Left renal pelvis (tissue), 4 donors: ENCODE results near the gene CYP4F12. TPM values are rescaled to one million over a fixed set of nuclear protein-coding genes. Genes with fewer than 3 reads are reported as not detected.

Source experiments
- DNase-seq, 4 donors: peaks; one replicate each; pipeline ENCODE4 v3.0.0-alpha.2; 2013; ENCODE audit warnings: low read depth in 4 of 4, low spot score in 3 of 4
- polyA plus RNA-seq, 4 donors: library from polyadenylated mRNA; unstranded; fragments of 120-200 nt; gene quantifications; one replicate each; pipeline ENCODE4 v1.2.1, GENCODE V29; 2013; ENCODE audit not compliant: insufficient read length in 4 of 4

CYP4F12 gene
- polyA plus RNA-seq, 4 donors, result 0.57 to 10.1 (median 1.7) TPM

- no peak for DNase-seq
These were observed 23.8 kb downstream of the CYP4F12 start for GRCh38 chr19:15696654-15697194.

- no peak for DNase-seq
These were observed 29.1 kb downstream of the CYP4F12 start for GRCh38 chr19:15701757-15702533.

GRCh38 chr19:15702534-15702930 lies 29.6 kb downstream of the CYP4F12 start:
- peak in 2 of 4 donors; percentile 8 to 14 for DNase-seq

GRCh38 chr19:15714638-15715037 lies 41.8 kb downstream of the CYP4F12 start:
- no peak for DNase-seq

- DNase-seq, result no peak
These were observed 42.8 kb downstream of the CYP4F12 start for GRCh38 chr19:15715642-15716041.

GRCh38 chr19:15717809-15718208 lies 44.9 kb downstream of the CYP4F12 start:
- DNase-seq, result no peak

GRCh38 chr19:15721268-15721667 lies 48.4 kb downstream of the CYP4F12 start:
- no peak for DNase-seq

GRCh38 chr19:15722956-15723355 lies 50.1 kb downstream of the CYP4F12 start:
- no peak for DNase-seq

GRCh38 chr19:15727724-15728123 lies 54.8 kb downstream of the CYP4F12 start, which contains the start of gene OR10H2:
Gene OR10H2, plus strand, starts transcription at chr19:15728024. Its CDS starts 20 bp downstream, at chr19:15728044.
- no peak for DNase-seq

- DNase-seq, result no peak
These were observed 57.7 kb downstream of the CYP4F12 start for GRCh38 chr19:15730538-15730937.

- DNase-seq, result no peak
These were observed 59.5 kb downstream of the CYP4F12 start for GRCh38 chr19:15732388-15732787.

- no peak for DNase-seq
These were observed 61.0 kb downstream of the CYP4F12 start for GRCh38 chr19:15733895-15734294.

GRCh38 chr19:15737722-15738121 lies 64.8 kb downstream of the CYP4F12 start, which contains the start of gene OR10H3:
Gene OR10H3, plus strand, starts transcription at chr19:15737985. Its CDS starts 3,408 bp downstream, at chr19:15741393.
- no peak for DNase-seq

GRCh38 chr19:15740785-15741184 lies 67.9 kb downstream of the CYP4F12 start:
- DNase-seq, result no peak

Other genes starting within 250 kb of the CYP4F12 start
- gene WIZ, start 223.1 kb upstream of the CYP4F12 start, polyA plus RNA-seq, result 10 to 100 TPM; 28.0 to 41.5 (median 29.9) TPM
- 1 to 10 TPM in 3 of 4 donors, under 1 TPM in 1; 0.64 to 2.0 (median 1.2) TPM for gene RASAL3, start 208.5 kb upstream of the CYP4F12 start, polyA plus RNA-seq
- under 1 TPM in 1 of 4 donors, not detected in 3; 0.10 TPM for gene PGLYRP2, start 193.6 kb upstream of the CYP4F12 start, polyA plus RNA-seq
- under 1 TPM in 2 of 4 donors, not detected in 2; 0.58 to 0.96 TPM for gene CYP4F22, start 164.6 kb upstream of the CYP4F12 start, polyA plus RNA-seq
- gene CYP4F8, start 57.9 kb upstream of the CYP4F12 start, polyA plus RNA-seq, result under 1 TPM in 1 of 4 donors, not detected in 3; 0.06 TPM
- under 1 TPM; 0.14 to 0.89 (median 0.62) TPM for gene CYP4F3, start 32.2 kb upstream of the CYP4F12 start, polyA plus RNA-seq
- gene OR10H2, start 54.9 kb downstream of the CYP4F12 start, polyA plus RNA-seq, result not detected
- gene OR10H3, start 64.9 kb downstream of the CYP4F12 start, polyA plus RNA-seq, result not detected
- under 1 TPM; 0.04 to 0.14 (median 0.05) TPM for gene OR10H5, start 114.6 kb downstream of the CYP4F12 start, polyA plus RNA-seq
- gene OR10H1, start 142.6 kb downstream of the CYP4F12 start, polyA plus RNA-seq, result under 1 TPM in 1 of 4 donors, not detected in 3; 0.04 TPM
- under 1 TPM in 3 of 4 donors, not detected in 1; 0.24 to 0.32 (median 0.27) TPM for gene CYP4F2, start 225.0 kb downstream of the CYP4F12 start, polyA plus RNA-seq